ACC112 (cell line): ENCODE measurements around the gene ARHGEF5.
"Not testable (repeated sequence)": the region's sequence is repeated elsewhere in the genome, so short reads cannot be mapped to it uniquely, and the experiment has no call there.

Experiments used
- H2AFZ ChIP-seq: fragments of 200-600 bp; sonication (generic); one replicate; pipeline ENCODE4 v1.6.0; 2017; ENCODE audit warnings: antibody characterized with exemption, low read length; ENCODE audit not compliant: unreplicated experiment
- H3K27ac ChIP-seq: fragments of 200-600 bp; sonication (generic); 2 replicates; pipeline ENCODE4 v1.5.1; 2014; ENCODE audit warnings: low read depth, mild to moderate bottlenecking, antibody characterized with exemption, low read length, moderate library complexity
- H3K27me3 ChIP-seq: fragments of 200-600 bp; sonication (generic); 2 replicates; pipeline ENCODE4 v1.6.1; 2014; ENCODE audit warnings: mild to moderate bottlenecking, antibody characterized with exemption, low read length, moderate library complexity, mixed read lengths; ENCODE audit not compliant: insufficient read depth
- H3K36me3 ChIP-seq: fragments of 200-600 bp; sonication (generic); 2 replicates; pipeline ENCODE4 v1.6.1; 2016; ENCODE audit warnings: mild to moderate bottlenecking, antibody characterized with exemption, low read length, moderate library complexity, mixed read lengths; ENCODE audit not compliant: insufficient read depth
- H3K4me1 ChIP-seq: fragments of 200-600 bp; sonication (generic); one replicate; pipeline ENCODE4 v1.6.1; 2016; ENCODE audit warnings: low read length, mixed read lengths; ENCODE audit not compliant: insufficient read depth, unreplicated experiment, control insufficient read depth
- H3K4me3 ChIP-seq: fragments of 200-600 bp; sonication (generic); 2 replicates; pipeline ENCODE4 v1.5.1; 2014; ENCODE audit warnings: mild to moderate bottlenecking, low read depth, low read length
- H3K79me2 ChIP-seq: fragments of 200-600 bp; sonication (generic); one replicate; pipeline ENCODE4 v1.6.0; 2016; ENCODE audit warnings: low read length; ENCODE audit not compliant: control insufficient read depth, unreplicated experiment, insufficient read depth

The ARHGEF5 gene

GRCh38 chr7:144403102-144403501 lies 47.9 kb downstream of the ARHGEF5 start:
- Histone ChIP-seq H3K27me3 (peaks cover 26% of the 10 kb centered on the region), H2AFZ (no peak overlapping the region), H3K36me3 (no peaks in the 10 kb centered on the region), H3K4me1 (peaks cover 9% of the 10 kb centered on the region), H3K79me2 (no peaks in the 10 kb centered on the region), H3K4me3 (no peak overlapping the region), H3K27ac (no peak overlapping the region)

DNA sequence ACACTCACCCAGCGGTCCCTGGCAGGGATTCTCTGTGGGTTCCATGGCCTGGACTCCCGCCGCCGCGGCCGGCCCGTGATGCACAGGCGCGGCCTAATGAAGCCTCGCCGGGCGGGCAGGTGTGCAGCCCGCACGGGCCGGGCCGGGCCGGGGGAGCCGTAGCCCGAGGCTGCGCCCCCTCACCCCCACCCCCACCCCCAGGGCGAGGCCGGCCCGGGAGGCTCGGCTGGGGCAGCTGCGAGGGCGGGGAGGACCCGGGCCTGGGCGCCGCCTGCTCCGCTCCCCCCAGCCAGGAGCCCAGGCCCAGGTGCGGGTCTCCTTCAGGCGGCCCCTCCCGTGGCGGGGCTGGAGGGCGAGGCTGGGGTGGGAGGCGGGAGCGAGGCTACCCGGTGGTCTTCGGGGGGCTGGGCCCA lies 48.5 kb downstream of the ARHGEF5 start, which contains the start of gene NOBOX:
TSS of gene NOBOX (minus strand) at position 45 of the 413 bp plus-strand sequence.
- Histone ChIP-seq H3K36me3 (no peaks in the 10 kb centered on the region), H3K27me3 (peaks cover 26% of the 10 kb centered on the region), H3K79me2 (no peaks in the 10 kb centered on the region), H3K4me3 (no peak within 1 kb of the TSS), H3K4me1 (peaks cover 9% of the 10 kb centered on the region), H2AFZ (no peak within 1 kb of the TSS), H3K27ac (no peak within 1 kb of the TSS)

GRCh38 chr7:144404946-144405345 lies 49.7 kb downstream of the ARHGEF5 start:
- no peaks in the 10 kb centered on the region for H3K36me3 ChIP-seq
- no peak overlapping the region for H3K4me3 ChIP-seq
- H3K79me2 ChIP-seq: no peaks in the 10 kb centered on the region
- H3K27ac ChIP-seq: no peak overlapping the region
- peaks cover 14% of the 10 kb centered on the region for H3K27me3 ChIP-seq
- H3K4me1 ChIP-seq: peaks cover 9% of the 10 kb centered on the region
- H2AFZ ChIP-seq: no peak overlapping the region

DNA sequence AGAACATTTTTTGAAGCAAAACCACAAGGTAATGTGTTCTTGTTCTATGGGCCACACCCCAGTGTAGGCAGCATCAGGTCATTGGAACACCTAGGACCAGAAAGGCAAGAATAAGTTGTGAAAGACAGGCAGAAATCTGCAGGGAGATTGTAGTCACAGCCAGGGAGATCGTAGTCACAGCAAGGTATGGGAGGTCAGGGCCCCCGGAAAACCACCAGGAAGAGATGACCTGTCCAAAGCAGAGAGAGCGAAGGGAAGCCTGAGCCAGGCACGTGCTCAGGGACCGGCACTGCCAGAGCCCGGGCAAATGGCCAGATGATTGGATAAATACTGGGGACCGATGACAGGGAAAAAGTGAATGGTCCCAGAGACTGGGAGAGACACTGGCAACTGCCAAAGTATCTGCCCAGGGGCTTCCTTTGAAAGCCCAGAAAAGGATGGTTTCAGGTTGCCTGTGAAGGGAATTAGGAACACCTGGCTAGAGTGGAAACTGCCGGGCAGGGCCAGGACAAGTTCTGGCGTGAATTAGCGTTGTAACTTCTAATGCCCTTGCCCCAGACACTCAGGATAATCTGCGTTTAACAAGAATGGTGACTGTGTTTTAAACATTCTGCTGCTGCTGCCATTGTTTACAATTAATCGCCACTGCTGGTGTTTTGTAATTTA lies 52.2 kb downstream of the ARHGEF5 start:
- Histone ChIP-seq H3K27me3 (peaks cover 5% of the 10 kb centered on the region; the same call in 1 of the 2 replicates), H3K36me3 (no peaks in the 10 kb centered on the region), H3K79me2 (no peaks in the 10 kb centered on the region), H2AFZ (no peak overlapping the region), H3K27ac (no peak overlapping the region), H3K4me3 (0 out of 2 replicates have a peak overlapping the region, but pooled peaks have one; percentile 15), H3K4me1 (peaks cover 9% of the 10 kb centered on the region)

DNA sequence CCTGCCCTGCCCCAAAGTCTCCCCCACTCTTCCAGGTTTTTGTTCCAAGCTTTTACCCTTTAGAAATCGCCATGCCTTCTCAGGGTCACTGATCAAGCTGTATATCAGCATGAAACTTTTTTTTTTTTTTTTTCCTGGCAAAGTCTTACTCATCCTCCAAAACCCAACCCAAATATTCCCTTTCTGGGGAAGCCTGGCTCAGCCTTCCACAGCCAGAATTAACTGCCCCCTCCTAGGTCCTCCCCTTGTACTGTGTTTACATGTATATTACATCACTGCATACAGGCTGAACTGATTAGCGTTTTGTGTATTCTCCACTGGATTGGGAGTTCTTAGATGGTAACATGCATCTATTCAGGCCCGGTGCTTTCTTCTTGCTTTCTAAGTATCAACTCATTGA lies 52.9 kb downstream of the ARHGEF5 start:
- H3K27ac ChIP-seq: no peak overlapping the region
- H3K79me2 ChIP-seq: no peaks in the 10 kb centered on the region
- peaks cover 9% of the 10 kb centered on the region for H3K4me1 ChIP-seq
- no peak overlapping the region for H3K4me3 ChIP-seq
- peaks cover 5% of the 10 kb centered on the region; the same call in 1 of the 2 replicates for H3K27me3 ChIP-seq
- H2AFZ ChIP-seq: no peak overlapping the region
- no peaks in the 10 kb centered on the region for H3K36me3 ChIP-seq

DNA sequence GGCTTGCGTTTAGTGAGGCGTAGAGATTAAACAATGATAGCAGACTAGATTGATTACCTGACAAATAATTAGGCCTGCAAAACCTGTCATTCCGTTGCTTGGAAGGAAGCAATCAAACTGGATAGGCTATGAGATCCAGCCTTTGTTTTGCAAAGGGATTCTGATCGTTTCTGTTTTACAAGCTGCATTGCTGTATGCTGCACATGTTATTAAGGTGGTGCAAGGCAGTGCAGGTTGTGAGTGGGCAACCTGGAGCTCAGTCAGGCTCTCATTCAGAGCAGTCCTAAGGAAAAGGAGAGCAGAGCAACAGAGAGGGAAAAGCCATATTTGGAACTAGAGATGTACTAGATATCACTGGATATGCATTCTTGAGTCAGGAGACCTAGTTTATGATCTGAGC lies 55.2 kb downstream of the ARHGEF5 start:
- no peaks in the 10 kb centered on the region for H3K79me2 ChIP-seq
- H3K27me3 ChIP-seq: peaks cover 23% of the 10 kb centered on the region
- no peak overlapping the region for H3K27ac ChIP-seq
- H3K4me1 ChIP-seq: peaks cover 9% of the 10 kb centered on the region
- no peak overlapping the region for H2AFZ ChIP-seq
- no peaks in the 10 kb centered on the region for H3K36me3 ChIP-seq
- no peak overlapping the region for H3K4me3 ChIP-seq

- H3K27me3 ChIP-seq: peaks cover 23% of the 10 kb centered on the region
- no peak overlapping the region for H2AFZ ChIP-seq
- no peak overlapping the region for H3K27ac ChIP-seq
- no peaks in the 10 kb centered on the region for H3K4me1 ChIP-seq
- H3K79me2 ChIP-seq: no peaks in the 10 kb centered on the region
- no peak overlapping the region for H3K4me3 ChIP-seq
- no peaks in the 10 kb centered on the region for H3K36me3 ChIP-seq
Measured at GRCh38 chr7:144414815-144415214, 59.6 kb downstream of the ARHGEF5 start.

- Histone ChIP-seq H3K79me2 (no peaks in the 10 kb centered on the region), H3K4me3 (no peak overlapping the region), H3K27me3 (peaks cover 23% of the 10 kb centered on the region), H3K36me3 (no peaks in the 10 kb centered on the region), H2AFZ (no peak overlapping the region), H3K4me1 (no peaks in the 10 kb centered on the region), H3K27ac (no peak overlapping the region)
Measured at GRCh38 chr7:144415858-144416257, 60.7 kb downstream of the ARHGEF5 start.

DNA sequence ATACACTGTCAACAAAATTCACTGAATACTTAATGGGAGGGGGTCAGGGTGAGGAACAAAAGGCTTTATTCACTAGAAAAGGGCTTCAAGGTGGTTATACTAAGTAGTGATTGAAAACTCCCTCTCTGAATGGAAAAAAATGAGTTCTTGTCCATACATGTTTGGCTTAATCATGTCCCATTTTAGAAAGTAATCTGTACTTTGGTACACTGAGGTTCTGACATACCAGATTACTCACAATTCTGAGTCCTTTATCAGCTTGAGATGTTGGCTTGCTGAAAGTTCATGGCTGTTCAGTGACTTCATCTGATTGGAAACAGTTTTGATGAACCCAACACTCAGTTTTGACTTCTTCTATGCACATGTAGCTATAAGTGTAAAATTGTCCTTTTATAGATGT lies 61.1 kb downstream of the ARHGEF5 start:
- Histone ChIP-seq H3K27ac (no peak overlapping the region), H3K4me3 (no peak overlapping the region), H2AFZ (no peak overlapping the region), H3K27me3 (peaks cover 23% of the 10 kb centered on the region), H3K79me2 (no peaks in the 10 kb centered on the region), H3K36me3 (no peaks in the 10 kb centered on the region), H3K4me1 (no peaks in the 10 kb centered on the region)

- H3K4me1 ChIP-seq, H3K4me3 ChIP-seq, H3K27ac ChIP-seq, H2AFZ ChIP-seq, H3K36me3 ChIP-seq, H3K79me2 ChIP-seq: not testable (repeated sequence)
- peaks cover 13% of the 10 kb centered on the region; the same call in 1 of the 2 replicates for H3K27me3 ChIP-seq
Measured at GRCh38 chr7:144418931-144419330, 63.7 kb downstream of the ARHGEF5 start.

DNA sequence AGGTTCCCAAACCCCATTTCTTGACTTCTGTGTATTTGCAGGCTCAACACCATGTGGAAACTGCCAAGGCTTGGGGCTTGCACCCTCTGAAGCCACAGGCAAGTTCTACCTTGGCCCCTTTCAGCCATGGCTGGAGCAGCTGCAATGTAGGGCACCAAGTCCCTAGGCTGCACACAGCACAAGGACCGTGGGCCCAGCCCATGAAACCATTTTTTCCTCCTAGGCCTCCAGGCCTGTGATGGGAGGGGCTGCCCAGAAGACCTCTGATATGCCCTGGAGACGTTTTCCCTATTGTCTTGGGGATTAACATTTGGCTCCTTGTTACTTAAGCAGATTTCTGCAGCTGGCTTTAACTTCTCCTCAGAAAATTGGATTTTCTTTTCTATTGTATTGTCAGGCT lies 72.3 kb downstream of the ARHGEF5 start:
- H3K27ac ChIP-seq, H3K27me3 ChIP-seq, H3K36me3 ChIP-seq, H3K4me1 ChIP-seq, H3K4me3 ChIP-seq, H3K79me2 ChIP-seq, H2AFZ ChIP-seq: not testable (repeated sequence)
